Hepatocyte (in vitro differentiated cells): ENCODE measurements around the gene PIK3C2G. TPM values are rescaled to one million over a fixed set of nuclear protein-coding genes. Genes with fewer than 3 reads are reported as not detected.

Experiments
- DNase-seq: peaks from one replicate; pipeline ENCODE4 v3.0.0-alpha.2; 2016; ENCODE audit warnings: low spot score
- H2AFZ ChIP-seq: fragments of 200-600 bp; sonication (generic); 2 replicates; pipeline ENCODE4 v1.6.0; 2016; ENCODE audit warnings: antibody characterized with exemption, mild to moderate bottlenecking
- H3K27ac ChIP-seq: fragments of 200-600 bp; sonication (generic); 2 replicates; pipeline ENCODE4 v1.5.1; 2016; ENCODE audit warnings: mild to moderate bottlenecking
- H3K27me3 ChIP-seq: fragments of 200-600 bp; sonication (generic); 2 replicates; pipeline ENCODE4 v1.6.1; 2016
- H3K36me3 ChIP-seq: fragments of 200-600 bp; sonication (generic); replicated peaks from 2 replicates; pipeline ENCODE4 v1.5.1; 2016; ENCODE audit warnings: low read depth; ENCODE audit not compliant: insufficient read depth
- H3K4me1 ChIP-seq: fragments of 200-600 bp; sonication (generic); 2 replicates; pipeline ENCODE4 v1.5.1; 2016; ENCODE audit warnings: mild to moderate bottlenecking, moderate library complexity; ENCODE audit not compliant: insufficient read depth
- H3K4me2 ChIP-seq: fragments of 200-600 bp; sonication (generic); 2 replicates; pipeline ENCODE4 v1.6.0; 2016
- H3K4me3 ChIP-seq: fragments of 200-600 bp; sonication (generic); 2 replicates; pipeline ENCODE4 v1.5.1; 2016; ENCODE audit warnings: mild to moderate bottlenecking
- H3K79me2 ChIP-seq: fragments of 200-600 bp; sonication (generic); 2 replicates; pipeline ENCODE4 v1.6.0; 2017; ENCODE audit warnings: mild to moderate bottlenecking
- H3K9me2 ChIP-seq: fragments of 200-600 bp; sonication (generic); replicated peaks from 2 replicates; pipeline ENCODE4 v1.6.0; 2017; ENCODE audit warnings: mild to moderate bottlenecking; ENCODE audit not compliant: insufficient read depth
- H3K9me3 ChIP-seq: fragments of 200-600 bp; sonication (generic); 2 replicates; pipeline ENCODE4 v1.5.1; 2016; ENCODE audit warnings: low read depth, mild to moderate bottlenecking
- H4K20me1 ChIP-seq: fragments of 200-600 bp; sonication (generic); 2 replicates; pipeline ENCODE4 v1.6.0; 2016; ENCODE audit warnings: mild to moderate bottlenecking; ENCODE audit not compliant: insufficient read depth, poor library complexity, severe bottlenecking
- EZH2 ChIP-seq: fragments of 200-600 bp; sonication (generic); IDR thresholded peaks from 2 replicates; pipeline ENCODE4 v1.6.1; 2016; ENCODE audit warnings: antibody characterized with exemption, mild to moderate bottlenecking, borderline replicate concordance
- EZH2phosphoT487 ChIP-seq: fragments of 200-600 bp; sonication (generic); IDR thresholded peaks from one replicate; pipeline ENCODE4 v1.6.1; 2018; ENCODE audit warnings: antibody characterized with exemption, mild to moderate bottlenecking, low read depth, moderate library complexity; ENCODE audit not compliant: unreplicated experiment, severe bottlenecking
- WGBS: methylation state at CpG from one replicate; pipeline ENCODE4 v1.1.6; 2016; ENCODE audit warnings: low lambda C conversion rate; ENCODE audit errors: missing lambda C conversion rate; 5-methylcytosine and 5-hydroxymethylcytosine counted together
- polyA plus RNA-seq: library from polyadenylated mRNA; unstranded; fragments of >200 nt; fragmentation: Nextera tagmentation; extraction: Ambion mirVana; gene quantifications from 2 replicates; pipeline ENCODE4 v1.2.1, GENCODE V29; 2016
- total RNA-seq: library from RNA; depleted of rRNA; stranded (reverse); fragments of >200 nt; gene quantifications from 2 replicates; pipeline ENCODE4 v1.2.3, GENCODE V29; 2014
- TF ChIP-seq, protein P1 (sequence below): fragments of 200-600 bp; sonication (generic); IDR thresholded peaks from 2 replicates; pipeline ENCODE4 v1.5.1; 2016; ENCODE audit warnings: antibody characterized with exemption, mild to moderate bottlenecking; ENCODE audit not compliant: poor library complexity

The PIK3C2G gene
- total and polyA plus RNA-seq, 2 experiments from 2014 or later, result 3.5 to 6.7 TPM

DNA sequence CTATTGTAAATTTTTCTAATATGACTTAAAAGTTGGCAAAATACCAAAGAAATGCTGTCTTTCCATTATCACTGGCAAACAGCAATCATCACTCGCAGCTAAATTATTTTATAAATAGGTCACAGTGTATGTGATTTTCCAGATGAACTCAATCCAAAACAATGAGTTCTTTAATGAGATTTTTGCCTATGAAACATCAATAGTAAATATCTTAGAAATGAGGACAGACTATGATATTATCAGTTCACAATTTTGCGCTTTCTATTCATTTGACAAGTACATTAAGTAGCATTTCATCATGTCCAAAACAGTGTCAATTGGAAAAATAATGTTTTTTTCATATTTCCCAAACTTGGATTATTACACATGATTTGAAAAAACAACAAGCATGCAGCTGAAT, 65.7 kb downstream of the PIK3C2G start:
- Histone ChIP-seq H3K27me3 (no peaks in the 10 kb centered on the region), H3K4me2 (no peak overlapping the region), H3K79me2 (no peaks in the 10 kb centered on the region), H3K4me1 (no peaks in the 10 kb centered on the region), H3K36me3 (no peaks in the 10 kb centered on the region), H3K9me3 (no peaks in the 10 kb centered on the region), H4K20me1 (no peaks in the 10 kb centered on the region), H3K27ac (no peak overlapping the region), H2AFZ (no peak overlapping the region), H3K4me3 (no peak overlapping the region), H3K9me2 (no peaks in the 10 kb centered on the region)
- WGBS, result 97% methylated on average over 2 of the region's 2 CpGs
- DNase-seq, result no peak
- TF ChIP-seq EZH2 (no peak), EZH2phosphoT487 (no peak)
- TF ChIP-seq, protein P1, sequence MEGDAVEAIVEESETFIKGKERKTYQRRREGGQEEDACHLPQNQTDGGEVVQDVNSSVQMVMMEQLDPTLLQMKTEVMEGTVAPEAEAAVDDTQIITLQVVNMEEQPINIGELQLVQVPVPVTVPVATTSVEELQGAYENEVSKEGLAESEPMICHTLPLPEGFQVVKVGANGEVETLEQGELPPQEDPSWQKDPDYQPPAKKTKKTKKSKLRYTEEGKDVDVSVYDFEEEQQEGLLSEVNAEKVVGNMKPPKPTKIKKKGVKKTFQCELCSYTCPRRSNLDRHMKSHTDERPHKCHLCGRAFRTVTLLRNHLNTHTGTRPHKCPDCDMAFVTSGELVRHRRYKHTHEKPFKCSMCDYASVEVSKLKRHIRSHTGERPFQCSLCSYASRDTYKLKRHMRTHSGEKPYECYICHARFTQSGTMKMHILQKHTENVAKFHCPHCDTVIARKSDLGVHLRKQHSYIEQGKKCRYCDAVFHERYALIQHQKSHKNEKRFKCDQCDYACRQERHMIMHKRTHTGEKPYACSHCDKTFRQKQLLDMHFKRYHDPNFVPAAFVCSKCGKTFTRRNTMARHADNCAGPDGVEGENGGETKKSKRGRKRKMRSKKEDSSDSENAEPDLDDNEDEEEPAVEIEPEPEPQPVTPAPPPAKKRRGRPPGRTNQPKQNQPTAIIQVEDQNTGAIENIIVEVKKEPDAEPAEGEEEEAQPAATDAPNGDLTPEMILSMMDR, result no peak

DNA sequence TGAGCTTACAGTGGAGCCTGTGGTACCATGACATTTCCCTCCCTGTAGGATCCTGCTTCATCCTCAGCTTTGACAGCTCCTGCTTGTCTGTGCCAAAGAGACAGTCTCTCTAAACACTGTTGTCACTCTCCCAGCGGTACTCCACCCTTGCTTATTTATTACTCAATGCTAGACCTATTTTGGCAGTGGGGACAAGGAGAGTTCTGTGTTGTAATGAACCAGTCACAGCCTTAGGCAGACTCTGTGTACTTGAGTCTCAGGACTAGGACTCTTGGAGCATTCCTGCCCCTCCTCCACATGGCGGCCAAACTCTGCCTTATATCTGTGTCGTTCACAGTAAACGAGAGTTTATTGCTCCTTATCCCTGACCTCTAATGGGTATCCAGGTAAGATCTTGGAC, 70.9 kb downstream of the PIK3C2G start:
- Histone ChIP-seq H3K4me1 (no peaks in the 10 kb centered on the region), H4K20me1 (peaks cover 2% of the 10 kb centered on the region), H3K79me2 (no peaks in the 10 kb centered on the region), H3K27ac (no peak overlapping the region), H3K9me3 (no peaks in the 10 kb centered on the region), H3K9me2 (no peaks in the 10 kb centered on the region), H3K4me2 (no peak overlapping the region), H3K4me3 (no peak overlapping the region), H3K36me3 (no peaks in the 10 kb centered on the region), H3K27me3 (no peaks in the 10 kb centered on the region), H2AFZ (no peak overlapping the region)
- no peak for TF ChIP-seq EZH2phosphoT487
- TF ChIP-seq, protein P1, result no peak
- TF ChIP-seq EZH2, result no peak
- WGBS, result 74% methylated on average over 4 of the region's 4 CpGs
- DNase-seq, result no peak

DNA sequence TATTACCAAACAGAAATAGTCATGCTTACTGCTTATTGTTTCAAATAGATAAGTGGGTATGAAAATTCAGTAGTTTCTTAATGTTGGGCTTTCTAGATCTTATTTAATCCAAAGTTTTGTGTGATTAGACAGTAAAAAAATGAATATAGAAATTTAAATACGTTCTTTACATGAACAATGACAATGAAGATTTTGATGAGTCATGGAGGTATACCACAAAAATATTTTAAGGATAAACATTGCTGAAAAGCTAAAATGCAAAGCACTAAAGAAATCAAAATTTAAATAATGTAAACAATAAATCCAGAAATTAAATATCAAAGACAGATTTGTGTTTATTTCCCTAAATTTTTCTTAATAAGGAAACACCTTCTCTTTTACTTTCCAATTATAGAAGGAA, 78.3 kb downstream of the PIK3C2G start:
- no peak overlapping the region for H3K4me2 ChIP-seq
- H3K79me2 ChIP-seq, result no peaks in the 10 kb centered on the region
- H3K9me2 ChIP-seq, result no peaks in the 10 kb centered on the region
- 93% methylated on average over 1 of the region's 1 CpG for WGBS
- TF ChIP-seq, protein P1, result no peak
- TF ChIP-seq EZH2 (no peak), EZH2phosphoT487 (no peak)
- no peaks in the 10 kb centered on the region for H3K36me3 ChIP-seq
- H2AFZ ChIP-seq, result no peak overlapping the region
- DNase-seq, result no peak
- no peaks in the 10 kb centered on the region for H3K4me1 ChIP-seq
- no peaks in the 10 kb centered on the region for H3K9me3 ChIP-seq
- no peak overlapping the region for H3K27ac ChIP-seq
- H4K20me1 ChIP-seq, result peaks cover 2% of the 10 kb centered on the region
- H3K27me3 ChIP-seq, result no peaks in the 10 kb centered on the region
- H3K4me3 ChIP-seq, result no peak overlapping the region

DNA sequence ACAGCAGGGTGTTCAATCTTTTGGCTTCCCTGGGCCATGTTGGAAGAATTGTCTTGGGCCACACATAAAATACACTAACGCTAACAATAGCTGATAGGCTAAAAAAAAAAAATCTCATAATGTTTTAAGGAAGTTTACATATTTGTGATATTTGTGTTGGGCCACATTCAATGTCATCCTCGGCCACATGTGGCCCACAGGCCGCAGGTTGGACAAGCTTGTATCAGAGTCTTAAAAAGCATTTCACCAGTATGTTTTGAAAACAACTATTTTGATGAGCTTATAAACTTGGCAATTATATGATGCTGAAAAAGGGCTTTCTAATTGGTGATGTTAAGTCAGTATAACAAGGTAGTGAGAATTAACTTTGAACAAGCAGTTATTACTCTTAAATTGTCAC, 78.9 kb downstream of the PIK3C2G start:
- whole genome bisulfite sequencing, result 90% methylated on average over 3 of the region's 3 CpGs
- no peak for TF ChIP-seq EZH2
- no peak for TF ChIP-seq EZH2phosphoT487
- TF ChIP-seq, protein P1, result no peak
- Histone ChIP-seq H3K36me3 (no peaks in the 10 kb centered on the region), H3K9me3 (no peaks in the 10 kb centered on the region), H2AFZ (no peak overlapping the region), H3K4me3 (no peak overlapping the region), H3K79me2 (no peaks in the 10 kb centered on the region), H3K4me1 (no peaks in the 10 kb centered on the region), H3K27me3 (no peaks in the 10 kb centered on the region), H4K20me1 (peaks cover 2% of the 10 kb centered on the region), H3K4me2 (no peak overlapping the region), H3K9me2 (no peaks in the 10 kb centered on the region), H3K27ac (no peak overlapping the region)
- no peak for DNase-seq
